HL-60/S4 (cell line): ENCODE measurements around the gene NCS1.

Source experiments
- in situ Hi-C: fragments of 300-500 bp; cut with MboI; formaldehyde crosslinking; loops from 2 replicates; pipeline ENCODE4 v1.14.3; 2022; ENCODE audit warnings: low sequenced_read_pairs

NCS1 gene

GRCh38 chr9:130193103-130193502 lies 20.9 kb downstream of the NCS1 start:
- in situ Hi-C loops = no loop called here

GRCh38 chr9:130193531-130194377 lies 21.6 kb downstream of the NCS1 start:
- in situ Hi-C loops = no loop called here

- in situ Hi-C loops = no loop called here
Measured at GRCh38 chr9:130194378-130194932, 22.3 kb downstream of the NCS1 start.

GRCh38 chr9:130195638-130196037 lies 23.4 kb downstream of the NCS1 start:
- in situ Hi-C loops = no loop called here

- in situ Hi-C loops = no loop called here
Measured at GRCh38 chr9:130196643-130197042, 24.4 kb downstream of the NCS1 start.

GRCh38 chr9:130197386-130197785 lies 25.2 kb downstream of the NCS1 start:
- in situ Hi-C loops = no loop called here

GRCh38 chr9:130197888-130198287 lies 25.7 kb downstream of the NCS1 start:
- in situ Hi-C loops = no loop called here

GRCh38 chr9:130198501-130199179 lies 26.4 kb downstream of the NCS1 start:
- in situ Hi-C loops = no loop called here

- in situ Hi-C loops = no loop called here
Measured at GRCh38 chr9:130199605-130200004, 27.4 kb downstream of the NCS1 start.

- in situ Hi-C loops = no loop called here
Measured at GRCh38 chr9:130200038-130200849, 28.0 kb downstream of the NCS1 start.

GRCh38 chr9:130201399-130201873 lies 29.2 kb downstream of the NCS1 start:
- in situ Hi-C loops = no loop called here

GRCh38 chr9:130201974-130202373 lies 29.8 kb downstream of the NCS1 start:
- in situ Hi-C loops = no loop called here

GRCh38 chr9:130204341-130204740 lies 32.1 kb downstream of the NCS1 start:
- in situ Hi-C loops = no loop called here

- in situ Hi-C loops = no loop called here
Measured at GRCh38 chr9:130204959-130205358, 32.8 kb downstream of the NCS1 start.

- in situ Hi-C loops = no loop called here
Measured at GRCh38 chr9:130205912-130206311, 33.7 kb downstream of the NCS1 start.

GRCh38 chr9:130206579-130206978 lies 34.4 kb downstream of the NCS1 start:
- in situ Hi-C loops = no loop called here

- in situ Hi-C loops = no loop called here
Measured at GRCh38 chr9:130207241-130207992, 35.2 kb downstream of the NCS1 start.

- in situ Hi-C loops = no loop called here
Measured at GRCh38 chr9:130208600-130209347, 36.6 kb downstream of the NCS1 start.

- in situ Hi-C loops = no loop called here
Measured at GRCh38 chr9:130209422-130209821, 37.2 kb downstream of the NCS1 start.
